Stimulated activated CD8-positive, alpha-beta memory T cell treated with anti-CD3 and anti-CD28 coated beads, Interleukin-7, amount 100 ng/mL, for 4 hours (primary cell): ENCODE measurements around the gene PROC.

Experiments used
- DNase-seq, 2 donors: peaks; one replicate each; pipeline ENCODE4 v3.0.0-alpha.2; 2020; ENCODE audit warnings: low read depth in 2 of 2

PROC gene

DNA sequence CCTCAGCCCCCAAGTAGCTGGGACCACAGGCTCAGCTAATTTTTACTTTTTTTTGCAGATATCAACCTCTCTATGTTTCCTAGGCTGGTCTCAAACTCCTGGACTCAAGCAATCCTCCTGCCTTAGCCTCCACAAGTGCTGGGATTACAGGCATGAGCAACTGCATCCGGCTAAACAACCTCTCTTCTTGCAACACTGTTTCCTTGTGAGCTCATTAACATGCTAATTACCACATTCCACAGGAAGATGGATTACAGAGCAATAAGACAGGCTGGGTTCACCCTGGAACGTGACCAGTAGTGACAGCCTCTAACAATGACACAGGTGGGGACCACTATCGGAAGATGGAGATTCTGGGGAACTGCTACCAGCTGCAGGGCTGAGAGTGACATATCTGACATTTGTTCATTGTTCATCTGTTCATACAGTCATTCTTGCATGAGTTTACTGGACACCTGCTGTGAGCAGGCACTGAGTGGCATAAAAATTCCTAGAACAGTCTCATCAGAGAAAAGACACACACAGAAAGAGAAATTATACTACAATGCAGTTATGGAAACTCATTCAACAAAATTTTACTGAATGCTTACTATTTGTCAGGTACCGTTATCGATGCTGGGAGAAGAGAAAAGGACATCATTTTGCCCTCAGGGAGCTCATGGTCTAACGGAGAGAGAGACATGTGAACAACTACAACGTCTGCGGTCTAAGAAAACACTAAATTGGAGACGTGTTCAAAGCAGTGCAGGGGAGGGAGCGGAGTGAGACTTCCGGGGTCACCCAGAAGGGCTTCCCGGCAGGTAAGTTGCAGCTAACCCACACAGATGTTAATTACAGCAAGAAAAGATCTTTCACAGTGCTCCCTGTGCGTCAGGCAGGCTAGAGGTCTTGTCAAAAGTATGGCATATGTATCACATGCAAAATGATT lies 37.6 kb downstream of the PROC start:
- no peak for DNase-seq

DNA sequence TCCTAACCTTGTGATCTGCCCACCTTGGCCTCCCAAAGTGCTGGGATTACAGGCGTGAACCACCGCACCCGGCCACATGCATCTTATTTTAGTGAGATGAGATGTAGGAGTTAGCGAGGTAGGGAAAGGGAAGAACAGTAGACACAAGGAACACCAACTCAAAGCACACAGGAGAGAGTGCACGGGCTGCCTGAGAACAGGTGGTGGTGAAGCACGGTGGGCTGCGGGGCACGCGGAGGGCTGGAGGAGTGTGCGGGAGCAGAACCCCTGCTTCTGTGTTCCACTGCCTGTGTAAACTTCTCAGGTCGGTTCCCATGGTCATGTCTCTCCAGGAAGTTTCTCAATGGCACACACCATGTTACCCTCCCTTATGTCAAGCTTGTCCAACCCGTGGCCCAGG lies 38.7 kb downstream of the PROC start:
- no peak for DNase-seq

DNA sequence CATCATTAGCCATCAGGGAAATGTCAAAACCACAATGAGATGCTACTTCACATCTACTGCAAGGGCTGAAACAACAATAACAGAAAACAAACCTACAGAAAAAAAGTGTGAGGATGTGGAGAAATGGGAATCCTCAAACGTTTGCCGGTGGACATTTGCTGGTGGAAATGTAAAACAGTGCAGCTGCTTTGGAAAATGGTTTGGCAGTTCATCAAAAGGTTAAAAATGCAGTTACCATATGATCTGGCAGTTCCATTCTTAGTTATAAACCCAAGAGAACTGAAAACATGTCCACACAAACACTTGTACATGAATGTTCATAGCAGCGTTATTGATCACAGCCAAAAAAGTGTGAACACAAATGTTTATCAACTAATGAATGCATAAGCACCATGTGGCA lies 44.2 kb downstream of the PROC start:
- no peak for DNase-seq

DNA sequence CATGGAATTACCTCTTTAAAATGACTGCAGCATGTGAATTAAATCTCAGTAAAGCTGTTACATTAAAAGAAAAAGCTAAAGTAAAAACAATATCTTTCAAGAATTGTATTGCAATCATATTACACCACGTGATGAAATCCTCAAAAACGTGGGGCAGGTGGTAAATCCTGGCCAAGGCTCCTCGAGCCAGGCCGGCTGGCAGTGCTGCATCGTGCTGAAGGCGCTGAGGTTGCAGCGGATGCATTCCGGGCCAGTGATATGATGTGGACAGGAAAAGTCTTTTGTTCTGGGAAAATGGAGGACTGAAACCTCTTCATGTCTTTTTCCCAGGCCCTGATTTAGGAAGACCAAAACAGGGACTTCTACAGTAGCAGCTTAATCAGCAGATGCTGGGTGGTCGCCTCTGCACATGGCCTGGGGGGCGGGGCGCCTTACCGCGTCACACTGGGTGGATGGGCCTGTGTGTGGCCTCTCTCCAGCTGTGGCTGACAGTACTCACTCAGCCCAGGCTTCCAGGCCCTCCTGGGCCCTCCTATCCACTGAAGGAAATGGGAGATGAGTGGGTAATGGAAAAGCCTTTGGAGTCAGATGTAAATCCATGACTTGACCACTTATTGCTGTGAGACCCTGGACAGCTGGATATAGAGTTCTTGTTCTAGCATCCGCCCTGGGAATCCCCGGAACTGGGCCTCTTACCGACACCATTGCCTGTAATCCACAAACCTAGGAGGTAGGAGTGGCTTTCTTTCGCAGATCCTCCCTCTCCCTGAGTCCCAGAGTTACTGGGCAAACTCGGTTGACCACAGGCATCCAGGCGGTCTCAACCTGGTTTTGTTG lies 45.1 kb downstream of the PROC start:
- DNase-seq: no peak

DNA sequence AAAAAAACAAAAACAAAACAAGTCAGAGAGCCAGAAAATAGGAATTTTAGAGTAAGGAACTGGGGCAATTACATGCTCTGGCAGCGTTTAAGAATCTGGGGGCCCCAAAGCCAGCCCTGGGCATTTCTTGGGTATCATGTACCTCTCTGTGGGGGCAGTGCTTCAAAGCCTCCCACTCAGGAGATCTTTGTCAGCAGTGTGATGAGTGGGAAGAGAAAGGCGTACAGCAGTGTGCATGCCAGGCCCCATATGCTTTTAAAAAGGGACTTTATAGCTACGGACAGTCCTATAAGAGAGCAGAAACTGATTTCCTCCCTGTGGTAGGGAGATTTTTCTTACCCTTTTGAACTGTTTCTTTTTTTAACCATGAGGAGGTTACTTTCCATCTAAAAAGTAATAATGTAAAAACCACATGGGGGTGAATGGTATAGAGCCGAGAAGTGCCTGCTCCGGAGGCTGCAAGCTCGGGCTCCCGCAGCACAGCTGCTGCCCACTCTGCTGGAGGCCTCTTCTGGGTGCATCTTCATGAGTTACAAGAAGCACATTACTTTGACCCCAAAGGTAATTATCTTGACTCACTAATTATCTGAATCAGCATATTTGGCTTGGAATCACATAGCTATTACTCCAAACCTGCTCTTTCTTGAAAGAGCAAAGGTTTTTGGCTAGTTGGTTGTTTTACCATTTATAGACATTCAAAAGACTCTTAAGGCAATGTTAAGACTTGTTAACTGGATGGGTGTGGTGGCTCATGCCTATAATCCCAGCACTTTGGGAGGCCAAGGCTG lies 46.4 kb downstream of the PROC start:
- peak in 1 of 2 donors; percentile 10 for DNase-seq

DNA sequence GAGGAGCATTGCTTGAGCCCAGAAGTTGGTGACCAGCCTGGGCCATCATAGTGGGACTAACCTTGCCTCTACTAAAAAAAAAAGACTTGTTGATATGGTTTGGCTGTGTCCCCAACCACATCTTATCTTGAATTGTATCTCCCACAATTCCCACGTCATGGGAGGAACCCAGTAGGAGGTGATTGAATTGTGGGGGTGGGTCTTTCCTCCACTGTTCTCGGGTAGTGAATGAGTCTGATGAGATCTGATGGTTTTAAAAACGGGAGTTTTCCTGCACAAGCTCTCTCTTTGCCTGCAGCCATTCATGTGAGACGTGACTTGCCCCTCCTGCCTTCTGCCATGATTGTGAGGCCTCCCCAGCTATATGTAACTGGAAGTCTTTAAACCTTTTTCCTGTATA lies 47.0 kb downstream of the PROC start:
- no peak for DNase-seq

DNA sequence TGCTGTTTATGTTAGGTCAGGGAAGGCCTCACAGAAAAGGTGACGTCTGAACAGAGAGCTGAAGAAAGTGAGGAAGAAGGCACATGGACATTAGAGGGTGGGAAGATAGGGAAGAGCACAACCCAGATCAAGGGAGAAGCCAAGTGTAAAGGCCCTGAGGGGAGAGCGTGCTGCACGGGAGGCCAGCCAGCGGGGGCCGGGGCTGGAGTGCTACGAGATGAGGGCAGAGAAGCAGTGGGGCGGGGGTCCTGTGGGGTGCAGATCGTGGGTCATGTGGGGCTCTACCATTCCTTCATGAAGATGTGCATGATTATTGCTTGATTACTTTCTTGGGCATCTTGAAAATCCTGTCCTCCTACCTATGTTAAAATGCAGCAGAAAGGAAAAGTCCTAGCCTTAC lies 50.8 kb downstream of the PROC start:
- DNase-seq: no peak

DNA sequence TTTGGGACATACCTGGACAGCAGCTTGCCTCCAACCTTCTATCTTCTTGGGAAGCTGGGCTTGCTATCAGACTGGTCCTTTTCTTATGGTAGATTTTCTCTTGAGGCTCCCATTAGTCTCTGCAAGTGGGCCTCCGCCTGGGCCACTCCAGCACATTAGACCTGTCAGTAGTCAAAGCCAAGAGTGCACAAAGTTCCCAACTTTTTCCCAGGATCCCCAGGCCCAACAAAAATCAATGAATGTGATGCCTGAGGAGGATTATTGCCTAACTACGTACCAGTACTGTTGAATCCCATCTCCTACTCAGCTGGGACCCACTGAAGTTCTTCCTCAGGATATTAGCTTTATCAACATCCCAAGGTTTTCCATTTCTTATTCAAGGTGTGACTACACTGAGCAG lies 51.7 kb downstream of the PROC start:
- no peak for DNase-seq

DNA sequence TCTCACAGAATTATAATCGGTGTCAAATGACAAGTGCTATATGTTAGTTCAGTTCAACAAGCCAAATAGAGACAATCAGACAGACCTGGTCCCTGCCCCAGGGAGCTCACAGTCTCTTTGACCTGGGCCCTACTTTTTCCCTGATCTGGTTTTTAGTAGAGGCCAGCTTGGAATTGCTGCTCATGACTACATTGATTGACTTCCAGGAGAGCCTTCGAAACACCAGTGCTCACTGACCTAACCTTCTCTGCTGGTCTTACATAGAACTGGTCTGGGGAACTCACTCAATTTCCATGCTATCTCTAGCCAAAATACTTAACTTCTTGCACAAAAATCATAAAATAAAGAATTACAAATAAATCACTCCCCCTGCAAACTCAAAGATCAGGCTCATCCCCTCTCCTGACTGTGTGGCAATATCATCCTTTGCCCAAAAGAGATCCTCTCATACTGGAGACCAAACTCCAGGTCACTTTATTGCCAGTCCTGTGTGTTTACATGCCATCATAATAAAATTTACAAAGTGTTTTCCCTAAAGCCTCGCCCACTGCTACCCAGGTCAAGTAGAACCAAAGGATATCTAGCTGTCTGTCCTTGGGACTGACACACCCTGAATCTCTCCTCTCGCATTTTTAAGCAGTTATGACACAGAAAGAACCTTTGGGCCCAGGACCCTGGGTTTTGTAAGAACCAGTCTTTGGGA lies 53.2 kb downstream of the PROC start:
- no peak for DNase-seq

DNA sequence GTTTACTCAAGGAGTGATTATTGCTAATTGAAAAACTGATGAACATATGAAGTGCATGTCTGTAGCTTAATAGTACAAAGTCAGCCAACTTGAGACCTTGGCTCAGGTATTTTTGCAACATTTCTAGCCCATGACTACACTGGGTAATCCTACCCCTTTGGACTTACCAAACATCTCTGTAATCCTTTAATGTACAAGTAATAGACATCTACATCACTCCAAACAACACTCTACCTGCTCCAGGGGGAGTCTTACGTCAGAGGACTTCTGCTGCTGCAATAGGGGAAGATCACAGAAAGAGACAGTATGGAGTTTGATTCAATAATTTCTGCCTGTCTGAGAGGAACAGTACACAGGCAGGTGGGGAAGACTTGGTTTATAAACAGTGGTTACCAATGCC lies 54.0 kb downstream of the PROC start:
- no peak for DNase-seq

DNA sequence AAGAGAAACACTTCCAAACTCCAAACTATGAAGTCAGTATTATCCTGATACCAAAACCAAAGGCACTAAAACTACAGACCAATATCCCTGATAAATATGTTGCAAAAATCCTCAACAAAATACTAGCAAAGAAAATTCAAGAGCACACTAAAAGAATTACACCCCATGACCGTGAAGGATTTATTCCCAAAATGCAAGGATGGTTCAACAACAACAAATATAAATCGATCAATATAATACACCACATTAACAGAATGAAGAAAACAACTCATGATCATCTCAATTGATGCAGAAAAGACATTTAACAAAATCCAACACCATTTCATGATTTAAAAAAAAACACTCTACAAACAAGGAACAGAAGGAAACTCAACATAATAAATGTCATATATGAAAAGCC lies 57.6 kb downstream of the PROC start:
- DNase-seq: no peak
